HG03442 (cell line): ENCODE measurements around the gene TANC1.

Experiments
- ATAC-seq: cut with Tn5 transposase; IDR thresholded peaks from one replicate; pipeline ENCODE4 v1.9.1; 2021; ENCODE audit warnings: mild to moderate bottlenecking, moderate library complexity; ENCODE audit not compliant: unreplicated experiment

The TANC1 gene

GRCh38 chr2:158960193-158960592, 8.2 kb upstream of the TANC1 start:
- no peak for ATAC-seq

- ATAC-seq: no peak
These were observed 6.4 kb upstream of the TANC1 start for GRCh38 chr2:158962074-158962473.

- ATAC-seq: no peak
These were observed 5.4 kb upstream of the TANC1 start for GRCh38 chr2:158963071-158963470.

- ATAC-seq: no peak
These were observed 3.3 kb upstream of the TANC1 start for GRCh38 chr2:158965107-158965506.

- ATAC-seq: no peak
These were observed 2.8 kb upstream of the TANC1 start for GRCh38 chr2:158965641-158966040.

- ATAC-seq: no peak
These were observed 2.1 kb upstream of the TANC1 start for GRCh38 chr2:158966312-158966711.

- ATAC-seq: no peak
These were observed 1.2 kb upstream of the TANC1 start for GRCh38 chr2:158967114-158967730.

- no peak for ATAC-seq
These were observed 577 bp upstream of the TANC1 start for GRCh38 chr2:158967731-158968395.

- peak; percentile 15 for ATAC-seq
These were observed 798 bp downstream of the TANC1 start for GRCh38 chr2:158969162-158969714.

- ATAC-seq: no peak
These were observed 1.3 kb downstream of the TANC1 start for GRCh38 chr2:158969715-158970240.

GRCh38 chr2:158970241-158970751, 1.9 kb downstream of the TANC1 start:
- no peak for ATAC-seq

- ATAC-seq: no peak
These were observed 4.9 kb downstream of the TANC1 start for GRCh38 chr2:158973116-158973956.

GRCh38 chr2:158975271-158975921, 7.0 kb downstream of the TANC1 start:
- no peak for ATAC-seq

GRCh38 chr2:158979772-158980171, 11.3 kb downstream of the TANC1 start:
- no peak for ATAC-seq

GRCh38 chr2:158984604-158985135, 16.2 kb downstream of the TANC1 start:
- no peak for ATAC-seq

GRCh38 chr2:158988501-158988900, 20.1 kb downstream of the TANC1 start:
- ATAC-seq: no peak

- ATAC-seq: no peak
These were observed 20.7 kb downstream of the TANC1 start for GRCh38 chr2:158989165-158989564.

- ATAC-seq: no peak
These were observed 22.2 kb downstream of the TANC1 start for GRCh38 chr2:158990397-158991214.

- no peak for ATAC-seq
These were observed 24.6 kb downstream of the TANC1 start for GRCh38 chr2:158993030-158993429.
